Left renal pelvis (tissue), 4 donors: ENCODE data around the gene KRTAP4-8. TPM values are rescaled to one million over a fixed set of nuclear protein-coding genes. Genes with fewer than 3 reads are reported as not detected.
"Not testable (repeated sequence)": the region's sequence is repeated elsewhere in the genome, so short reads cannot be mapped to it uniquely, and the experiment has no call there.

Source experiments
- DNase-seq, 4 donors: peaks; one replicate each; pipeline ENCODE4 v3.0.0-alpha.2; 2013; ENCODE audit warnings: low read depth in 4 of 4, low spot score in 3 of 4
- polyA plus RNA-seq, 4 donors: library from polyadenylated mRNA; unstranded; fragments of 120-200 nt; gene quantifications; one replicate each; pipeline ENCODE4 v1.2.1, GENCODE V29; 2013; ENCODE audit not compliant: insufficient read length in 4 of 4

The KRTAP4-8 gene
- polyA plus RNA-seq, 4 donors: not detected

DNA sequence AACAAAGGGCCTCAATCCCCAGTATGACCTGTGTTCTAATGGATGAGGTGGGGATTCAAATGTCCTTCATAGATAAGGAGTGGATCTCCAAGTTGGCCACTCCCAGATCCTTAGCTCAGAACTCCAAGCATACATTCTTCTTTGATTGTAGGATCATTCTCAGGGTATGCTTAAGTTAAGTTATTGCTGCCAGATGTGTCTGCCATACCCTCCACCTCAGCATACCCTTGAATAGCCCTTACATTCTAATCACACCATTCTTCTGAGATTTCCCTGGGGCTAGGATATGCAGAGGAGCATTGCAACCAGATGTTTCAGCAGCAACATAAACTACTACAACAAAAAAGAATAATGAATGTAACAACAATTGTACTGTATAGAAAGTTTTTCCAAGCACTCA, 30.7 kb downstream of the KRTAP4-8 start:
- no peak for DNase-seq

DNA sequence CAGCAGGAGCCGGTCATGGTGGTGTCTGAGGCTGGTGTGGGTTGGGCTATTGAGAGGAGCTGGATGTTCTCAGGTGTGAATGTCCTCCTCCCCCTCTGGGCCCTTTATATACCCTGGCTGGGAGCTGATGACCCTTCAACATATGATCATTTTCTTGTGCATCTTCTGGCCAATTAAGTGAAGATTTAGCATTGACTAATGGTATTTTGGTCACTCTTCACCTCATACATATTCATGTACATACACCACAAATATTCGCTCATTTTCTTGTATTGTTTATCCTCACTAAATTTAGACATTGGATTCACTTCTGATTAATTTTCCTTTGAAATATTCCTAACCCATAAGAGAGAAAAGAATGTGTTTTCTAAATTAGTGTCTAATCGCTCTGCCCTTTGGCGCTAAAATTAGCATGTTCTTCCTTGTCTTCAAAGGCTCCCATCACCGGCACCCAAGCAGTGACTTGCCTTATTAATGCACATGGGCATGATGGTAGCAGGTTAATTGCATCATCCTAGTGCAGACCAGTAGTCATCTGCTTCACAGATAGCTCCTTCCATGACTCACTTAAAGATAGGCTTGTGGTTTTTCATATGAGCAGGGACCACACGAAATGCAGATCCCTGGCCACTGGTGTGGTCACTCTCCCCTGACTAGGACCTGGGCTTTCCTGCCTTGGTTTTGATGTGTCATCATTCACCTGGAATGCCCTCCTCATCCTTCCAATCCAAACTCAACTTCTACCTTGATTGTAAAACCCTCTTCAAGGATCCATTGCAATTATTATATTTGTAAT, 31.9 kb downstream of the KRTAP4-8 start, which contains the start of gene KRTAP2-4:
Gene KRTAP2-4 (minus strand): TSS at position 51 of the 796 bp plus-strand sequence. CDS start 34 bp downstream, at position 17.
- no peak for DNase-seq

DNA sequence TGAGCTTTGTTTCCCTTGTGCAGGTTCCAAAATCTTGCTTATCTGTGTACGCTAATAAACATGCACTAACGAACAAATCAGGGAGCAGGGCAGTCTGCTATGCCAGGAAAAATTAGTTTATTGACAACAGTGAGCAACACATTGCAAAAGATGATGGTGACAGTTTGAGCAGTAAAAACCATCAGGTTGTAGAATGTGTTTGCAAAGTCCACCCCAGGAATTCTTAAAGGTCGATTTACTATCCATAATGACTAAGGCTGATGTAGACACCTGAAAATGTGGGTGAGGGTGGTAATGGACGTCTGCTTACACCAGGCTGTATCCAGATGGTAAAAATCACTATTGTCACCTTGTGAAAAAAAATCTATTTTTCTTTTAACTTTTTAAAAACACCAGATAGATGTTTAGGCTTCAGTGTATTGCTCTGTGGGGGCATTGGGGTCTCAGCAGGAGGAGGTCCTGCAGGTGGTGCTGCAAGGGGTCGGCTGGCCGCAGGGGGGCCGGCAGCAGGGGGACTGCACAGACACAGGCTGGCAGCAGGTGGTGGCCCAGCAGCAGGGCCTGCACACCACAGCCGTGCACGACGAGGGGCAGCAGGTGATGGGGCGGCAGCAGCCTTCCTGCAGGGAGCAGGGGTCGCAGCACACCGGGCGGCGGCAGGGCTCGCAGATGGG, 32.8 kb downstream of the KRTAP4-8 start:
- not testable (repeated sequence) for DNase-seq

DNA sequence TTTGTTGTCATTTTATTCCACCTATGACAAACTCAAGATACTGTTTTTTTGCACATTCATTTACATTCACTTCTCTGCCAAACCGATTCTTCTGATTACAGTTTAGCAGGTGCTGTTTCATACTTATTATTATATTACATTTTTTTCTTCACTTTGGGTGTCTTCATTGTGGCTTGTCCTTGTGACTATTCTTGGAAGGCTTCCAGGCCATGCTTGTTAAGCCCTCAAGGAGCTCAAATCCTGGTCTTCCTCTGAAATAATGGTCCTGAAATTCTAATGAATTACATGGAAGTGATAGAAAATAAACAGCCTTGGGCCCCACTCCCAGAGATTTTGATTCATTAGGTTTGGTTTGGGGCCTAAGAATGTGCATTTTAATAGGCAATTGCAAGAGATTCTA, 33.6 kb downstream of the KRTAP4-8 start:
- no peak for DNase-seq

DNA sequence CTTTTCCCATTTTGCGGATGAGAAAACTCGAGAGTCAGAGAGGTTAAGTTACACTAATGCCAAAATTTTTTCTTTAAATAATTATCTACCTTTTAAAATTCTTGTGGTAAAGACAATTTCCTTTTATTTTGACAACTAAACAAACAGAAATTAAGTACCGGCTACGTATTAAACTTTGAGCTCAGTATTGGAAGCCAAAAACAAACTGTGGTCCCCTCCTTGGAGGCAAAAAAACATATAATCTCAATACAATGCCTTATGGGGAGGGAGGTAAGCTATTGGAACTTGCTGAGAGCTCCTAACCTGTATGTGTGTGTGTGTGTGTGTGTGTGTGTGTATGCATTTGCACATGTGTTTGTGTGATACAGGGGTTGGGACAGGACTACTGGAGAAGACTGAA, 34.5 kb downstream of the KRTAP4-8 start:
- DNase-seq: no peak

DNA sequence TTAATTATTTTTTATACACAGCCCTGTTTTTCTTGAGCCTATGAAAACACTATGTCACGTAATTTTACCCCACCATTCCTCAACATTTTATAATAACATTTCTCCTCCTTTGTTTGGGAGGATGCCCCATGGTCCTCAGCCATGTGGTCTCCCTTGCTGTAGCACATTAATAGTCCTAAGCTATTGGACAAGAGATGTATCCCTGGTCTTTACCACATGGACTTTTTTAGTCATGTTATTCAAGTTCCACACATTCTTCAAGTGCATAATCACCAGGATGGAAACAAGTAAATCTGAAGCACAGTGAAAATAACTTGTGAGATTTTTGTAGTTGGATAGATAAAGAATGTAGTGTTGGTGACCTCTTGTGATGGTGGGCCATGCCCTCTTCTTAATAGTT, 36.0 kb downstream of the KRTAP4-8 start:
- DNase-seq: no peak

DNA sequence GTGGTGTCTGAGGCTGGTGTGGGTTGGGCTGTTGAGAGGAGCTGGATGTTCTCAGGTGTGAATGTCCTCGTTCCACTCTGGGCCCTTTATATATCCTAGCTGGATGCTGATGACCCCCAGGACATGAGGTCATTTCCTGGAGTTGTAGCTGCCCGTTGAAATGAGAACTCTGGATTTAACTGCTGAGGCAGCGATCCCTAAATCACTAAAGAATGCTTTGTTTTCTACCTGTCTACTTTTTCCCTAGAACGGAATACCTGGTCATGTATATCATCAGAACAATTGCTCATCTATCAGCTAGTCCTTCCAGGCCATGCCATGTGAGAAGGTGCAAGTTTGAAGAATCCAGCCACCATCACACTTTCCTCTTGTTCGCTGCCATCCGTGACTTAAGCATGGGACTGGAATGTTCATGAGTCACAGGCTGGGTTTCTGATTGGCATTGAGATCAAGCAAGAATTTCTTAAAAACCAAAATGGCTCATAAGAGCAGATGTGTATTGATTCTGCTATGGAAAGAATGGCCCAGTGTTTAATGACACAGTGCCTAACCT, 37.8 kb downstream of the KRTAP4-8 start, which contains the start of gene KRTAP2-3:
Gene KRTAP2-3 (minus strand): TSS at position 63 of the 553 bp plus-strand sequence. CDS start 64 bp downstream, outside the sequence.
- DNase-seq: no peak

DNA sequence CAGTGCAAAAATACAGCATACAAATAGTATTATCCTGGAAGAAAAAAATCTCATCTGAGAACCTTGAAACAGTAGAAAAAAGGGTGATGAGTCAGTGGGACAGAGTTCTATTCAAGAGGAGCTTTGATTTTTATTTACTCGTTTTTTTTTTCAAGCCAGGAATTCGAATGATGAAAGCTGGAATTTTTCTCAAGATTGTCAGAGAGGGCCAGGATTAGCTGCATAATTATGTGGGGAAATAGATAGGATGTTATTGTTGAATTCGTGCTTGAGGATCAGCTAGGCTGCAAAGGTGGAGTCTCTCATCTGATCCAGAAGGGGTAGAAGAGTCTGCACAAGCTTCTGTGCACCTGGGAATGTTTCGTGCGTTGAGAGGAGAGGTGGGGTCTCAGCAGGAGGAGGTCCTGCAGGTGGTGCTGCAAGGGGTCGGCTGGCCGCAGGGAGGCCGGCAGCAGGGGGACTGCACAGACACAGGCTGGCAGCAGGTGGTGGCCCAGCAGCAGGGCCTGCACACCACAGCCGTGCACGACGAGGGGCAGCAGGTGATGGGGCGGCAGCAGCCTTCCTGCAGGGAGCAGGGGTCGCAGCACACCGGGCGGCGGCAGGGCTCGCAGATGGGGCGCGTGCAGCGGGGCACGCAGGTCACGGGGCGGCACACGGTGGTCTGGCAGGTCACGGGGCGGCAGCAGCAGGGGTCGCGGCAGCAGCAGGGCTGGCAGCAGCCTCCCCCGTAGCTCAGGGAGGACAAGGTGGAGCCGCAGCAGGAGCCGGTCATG, 38.5 kb downstream of the KRTAP4-8 start:
- DNase-seq: not testable (repeated sequence)

DNA sequence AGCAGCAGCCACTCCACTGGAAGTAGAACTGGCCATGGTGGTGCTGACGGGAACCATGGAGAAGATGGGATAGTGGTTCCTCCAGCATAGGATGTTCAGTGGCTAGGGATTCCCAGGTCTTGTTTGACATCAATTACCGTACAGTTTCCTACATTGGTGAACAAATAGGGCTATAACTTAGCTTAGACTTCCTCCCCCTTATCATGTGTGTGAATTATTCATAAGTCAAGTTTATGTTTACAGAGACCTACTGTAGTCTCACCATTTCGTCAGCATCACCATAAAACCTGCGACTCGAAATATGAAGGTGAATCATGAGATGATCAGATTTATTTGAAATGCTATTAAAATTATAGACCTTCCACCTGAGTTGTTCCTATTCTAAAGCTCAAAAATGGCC, 39.2 kb downstream of the KRTAP4-8 start:
- no peak for DNase-seq

DNA sequence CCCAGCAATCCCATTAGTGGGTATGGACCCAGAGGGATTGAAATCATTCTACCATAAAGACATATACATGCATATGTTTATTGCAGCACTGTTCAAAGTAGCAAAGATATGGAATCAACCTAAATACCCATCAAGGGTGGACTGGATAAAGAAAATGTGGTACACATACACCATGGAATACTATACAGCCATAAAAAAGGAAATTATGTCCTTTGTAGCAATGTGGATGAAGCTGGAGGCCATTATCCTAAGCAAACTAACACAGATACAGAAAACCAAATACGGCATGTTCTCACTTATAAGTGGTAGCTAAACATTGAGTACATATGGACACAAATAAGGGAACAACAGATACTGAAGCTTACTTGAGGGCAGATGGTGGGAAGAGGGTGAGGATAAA, 40.4 kb downstream of the KRTAP4-8 start:
- no peak for DNase-seq

DNA sequence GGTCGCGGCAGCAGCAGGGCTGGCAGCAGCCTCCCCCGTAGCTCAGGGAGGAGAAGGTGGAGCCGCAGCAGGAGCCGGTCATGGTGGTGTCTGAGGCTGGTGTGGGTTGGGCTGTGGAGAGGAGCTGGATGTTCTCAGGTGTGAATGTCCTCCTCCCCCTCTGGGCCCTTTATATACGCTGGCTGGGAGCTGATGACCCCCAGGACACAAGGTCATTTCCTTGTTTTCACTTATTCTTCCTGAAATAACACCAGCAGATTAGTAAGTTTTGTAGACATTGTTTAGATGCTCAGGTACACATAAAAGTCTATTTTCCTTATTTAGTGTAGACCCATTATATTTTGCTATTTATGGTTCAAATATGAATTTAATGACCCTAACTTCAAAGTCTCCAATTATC, 42.8 kb downstream of the KRTAP4-8 start, which contains the start of gene KRTAP2-2:
Gene KRTAP2-2 (minus strand): TSS at position 101 of the 400 bp plus-strand sequence. CDS start 19 bp downstream, at position 82.
- not testable (repeated sequence) for DNase-seq

DNA sequence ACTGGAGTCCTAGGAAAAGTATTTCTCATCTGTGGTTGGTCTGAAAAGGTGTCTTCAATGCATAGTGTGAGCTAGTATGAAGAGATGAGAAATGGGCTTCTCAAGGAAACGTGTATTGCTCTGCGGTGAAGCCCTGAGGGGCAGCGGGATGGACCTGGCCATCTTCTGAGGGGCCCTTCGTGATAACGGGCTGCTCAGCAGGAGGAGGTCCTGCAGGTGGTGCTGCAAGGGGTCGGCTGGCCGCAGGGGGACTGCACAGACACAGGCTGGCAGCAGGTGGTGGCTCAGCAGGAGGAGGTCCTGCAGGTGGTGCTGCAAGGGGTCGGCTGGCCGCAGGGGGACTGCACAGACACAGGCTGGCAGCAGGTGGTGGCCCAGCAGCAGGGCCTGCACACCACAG, 43.4 kb downstream of the KRTAP4-8 start:
- DNase-seq: not testable (repeated sequence)

DNA sequence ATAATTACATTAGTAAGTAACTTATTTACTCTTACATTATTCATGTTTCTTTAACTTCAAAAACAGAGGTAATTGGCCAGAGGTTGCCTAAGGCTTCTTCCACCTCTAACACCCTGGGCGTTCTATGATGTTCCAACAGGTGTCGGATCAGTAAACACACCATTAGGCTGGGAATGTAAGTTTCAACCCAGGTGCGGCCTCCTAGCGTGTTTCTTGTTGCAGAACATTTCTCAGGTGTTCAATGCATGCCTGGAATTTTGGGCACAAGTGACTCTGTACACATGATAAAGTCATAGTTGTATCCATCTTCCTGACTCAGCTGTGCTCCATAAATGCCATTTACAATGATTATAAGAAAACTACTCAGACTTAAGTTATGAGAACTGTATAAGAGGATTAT, 43.9 kb downstream of the KRTAP4-8 start:
- DNase-seq: peak in 1 of 4 donors; percentile 21

DNA sequence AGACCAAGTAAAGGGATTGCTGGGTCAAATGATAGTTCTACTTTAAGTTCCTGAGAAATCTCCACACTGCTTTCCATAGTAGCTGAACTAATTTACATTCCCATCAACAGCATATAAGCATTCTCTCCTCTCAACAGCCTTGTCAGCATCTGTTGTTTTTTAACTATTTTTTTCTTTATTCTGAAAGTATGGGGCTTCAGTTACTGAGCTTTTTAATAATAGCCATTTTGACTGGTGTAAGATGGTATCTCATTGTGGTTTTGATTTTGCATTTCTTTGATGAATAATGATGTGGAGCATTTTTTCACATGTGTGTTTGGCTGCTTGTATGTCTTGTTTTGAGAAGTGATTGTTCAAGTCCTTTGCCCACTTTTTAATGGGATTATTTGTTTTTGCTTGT, 45.4 kb downstream of the KRTAP4-8 start:
- DNase-seq: no peak

DNA sequence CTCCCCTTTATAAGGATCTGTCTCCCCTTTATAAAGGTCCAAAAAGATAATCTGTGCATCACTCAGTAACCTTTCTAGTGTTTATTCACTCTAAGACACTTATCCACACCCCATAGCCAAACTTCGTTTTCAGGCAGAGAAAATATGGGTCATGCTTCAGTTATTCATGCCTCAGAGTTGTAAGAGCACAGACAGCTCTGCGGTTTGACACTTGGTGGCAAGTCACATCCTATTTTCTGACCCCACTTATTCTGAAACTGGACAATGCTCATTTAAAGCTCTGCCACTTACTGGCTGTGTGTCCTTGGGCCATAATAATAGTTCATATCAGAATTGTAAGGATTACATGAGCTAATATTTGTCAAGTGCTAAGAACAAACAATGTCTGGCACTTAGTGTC, 48.8 kb downstream of the KRTAP4-8 start:
- no peak for DNase-seq

DNA sequence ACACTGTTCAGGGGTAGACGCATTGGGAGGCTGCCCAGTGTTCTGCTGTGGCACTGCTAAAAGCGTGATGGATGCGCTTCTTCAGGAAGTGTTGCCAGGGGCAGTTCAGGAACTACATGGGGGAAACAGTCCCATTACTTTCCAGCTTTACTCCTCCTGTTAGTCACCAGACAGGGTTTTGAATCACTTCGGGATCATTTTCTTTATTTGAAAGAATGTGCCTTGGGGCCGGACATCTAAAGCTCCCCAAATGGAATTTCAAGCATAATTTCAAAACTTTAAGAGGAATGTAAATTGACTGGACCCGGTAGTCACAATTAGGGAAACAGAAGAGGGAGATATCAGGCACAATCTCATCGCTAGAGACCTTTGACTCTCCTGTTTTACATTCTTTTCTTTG, 49.5 kb downstream of the KRTAP4-8 start:
- DNase-seq: no peak

Other genes starting within 250 kb of the KRTAP4-8 start
- gene KRT12, start 230.9 kb downstream of the KRTAP4-8 start, polyA plus RNA-seq: under 1 TPM in 2 of 4 donors, not detected in 2; 0.10 to 0.27 TPM
- 1 to 10 TPM in 1 of 4 donors, under 1 TPM in 2, not detected in 1; 0.09 to 2.0 (median 0.58) TPM for gene KRT20, start 212.9 kb downstream of the KRTAP4-8 start, polyA plus RNA-seq
- 1 to 10 TPM in 2 of 4 donors, under 1 TPM in 2; 0.52 to 2.1 (median 1.0) TPM for gene KRT23, start 160.5 kb downstream of the KRTAP4-8 start, polyA plus RNA-seq
- gene KRT39, start 131.2 kb downstream of the KRTAP4-8 start, polyA plus RNA-seq: not detected
- under 1 TPM in 1 of 4 donors, not detected in 3; 0.07 TPM for gene KRT40, start 113.8 kb downstream of the KRTAP4-8 start, polyA plus RNA-seq
- not detected for gene KRTAP3-3, start 104.0 kb downstream of the KRTAP4-8 start, polyA plus RNA-seq
- gene KRTAP3-2, start 98.2 kb downstream of the KRTAP4-8 start, polyA plus RNA-seq: not detected
- gene KRTAP3-1, start 89.0 kb downstream of the KRTAP4-8 start, polyA plus RNA-seq: not detected
- not detected for gene KRTAP1-5, start 70.9 kb downstream of the KRTAP4-8 start, polyA plus RNA-seq
- gene KRTAP1-4, start 67.9 kb downstream of the KRTAP4-8 start, polyA plus RNA-seq: not detected
- gene KRTAP1-3, start 63.3 kb downstream of the KRTAP4-8 start, polyA plus RNA-seq: not detected
- not detected for gene KRTAP1-1, start 56.7 kb downstream of the KRTAP4-8 start, polyA plus RNA-seq
- not detected for gene KRTAP2-1, start 50.8 kb downstream of the KRTAP4-8 start, polyA plus RNA-seq
- not detected for gene KRTAP2-2, start 42.9 kb downstream of the KRTAP4-8 start, polyA plus RNA-seq
- not detected for gene KRTAP2-3, start 38.0 kb downstream of the KRTAP4-8 start, polyA plus RNA-seq
- not detected for gene KRTAP2-4, start 32.3 kb downstream of the KRTAP4-8 start, polyA plus RNA-seq
- gene KRTAP4-7, start 14.0 kb downstream of the KRTAP4-8 start, polyA plus RNA-seq: not detected
- gene KRTAP4-16, start 4.1 kb upstream of the KRTAP4-8 start, polyA plus RNA-seq: not detected
- not detected for gene KRTAP4-9, start 7.2 kb upstream of the KRTAP4-8 start, polyA plus RNA-seq
- not detected for gene KRTAP4-11, start 20.2 kb upstream of the KRTAP4-8 start, polyA plus RNA-seq
- gene KRTAP4-12, start 26.0 kb upstream of the KRTAP4-8 start, polyA plus RNA-seq: not detected
- gene KRTAP4-6, start 42.4 kb upstream of the KRTAP4-8 start, polyA plus RNA-seq: not detected
- not detected for gene KRTAP4-5, start 51.7 kb upstream of the KRTAP4-8 start, polyA plus RNA-seq
- not detected for gene KRTAP4-4, start 62.6 kb upstream of the KRTAP4-8 start, polyA plus RNA-seq
- gene KRTAP4-3, start 70.1 kb upstream of the KRTAP4-8 start, polyA plus RNA-seq: not detected
- not detected for gene KRTAP4-2, start 80.1 kb upstream of the KRTAP4-8 start, polyA plus RNA-seq
- not detected for gene KRTAP4-1, start 86.8 kb upstream of the KRTAP4-8 start, polyA plus RNA-seq
- not detected for gene KRTAP9-1, start 91.7 kb upstream of the KRTAP4-8 start, polyA plus RNA-seq
- not detected for gene KRTAP9-2, start 128.5 kb upstream of the KRTAP4-8 start, polyA plus RNA-seq
- not detected for gene KRTAP9-3, start 134.3 kb upstream of the KRTAP4-8 start, polyA plus RNA-seq
- not detected for gene KRTAP9-8, start 139.9 kb upstream of the KRTAP4-8 start, polyA plus RNA-seq
- gene KRTAP9-4, start 151.5 kb upstream of the KRTAP4-8 start, polyA plus RNA-seq: not detected
- not detected for gene KRTAP9-9, start 157.2 kb upstream of the KRTAP4-8 start, polyA plus RNA-seq
- not detected for gene KRTAP9-6, start 167.2 kb upstream of the KRTAP4-8 start, polyA plus RNA-seq
- gene KRTAP9-7, start 177.6 kb upstream of the KRTAP4-8 start, polyA plus RNA-seq: not detected
- gene KRTAP29-1, start 204.7 kb upstream of the KRTAP4-8 start, polyA plus RNA-seq: not detected
- not detected for gene KRTAP16-1, start 211.2 kb upstream of the KRTAP4-8 start, polyA plus RNA-seq
- not detected for gene KRTAP17-1, start 217.6 kb upstream of the KRTAP4-8 start, polyA plus RNA-seq